Activated CD8-positive, alpha-beta memory T cell treated with anti-CD3 and anti-CD28 coated beads for 48 hours (primary cell): ENCODE data around the gene CDX2.
"Not testable (repeated sequence)": the region's sequence is repeated elsewhere in the genome, so short reads cannot be mapped to it uniquely, and the experiment has no call there.

Source experiments
- DNase-seq, 3 experiments: peaks; one replicate each; pipeline ENCODE4 v3.0.0-alpha.2; 2020; ENCODE audit warnings: low read depth in 2 of 3, low spot score in 2 of 3

The CDX2 gene, protein sequence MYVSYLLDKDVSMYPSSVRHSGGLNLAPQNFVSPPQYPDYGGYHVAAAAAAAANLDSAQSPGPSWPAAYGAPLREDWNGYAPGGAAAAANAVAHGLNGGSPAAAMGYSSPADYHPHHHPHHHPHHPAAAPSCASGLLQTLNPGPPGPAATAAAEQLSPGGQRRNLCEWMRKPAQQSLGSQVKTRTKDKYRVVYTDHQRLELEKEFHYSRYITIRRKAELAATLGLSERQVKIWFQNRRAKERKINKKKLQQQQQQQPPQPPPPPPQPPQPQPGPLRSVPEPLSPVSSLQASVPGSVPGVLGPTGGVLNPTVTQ

DNA sequence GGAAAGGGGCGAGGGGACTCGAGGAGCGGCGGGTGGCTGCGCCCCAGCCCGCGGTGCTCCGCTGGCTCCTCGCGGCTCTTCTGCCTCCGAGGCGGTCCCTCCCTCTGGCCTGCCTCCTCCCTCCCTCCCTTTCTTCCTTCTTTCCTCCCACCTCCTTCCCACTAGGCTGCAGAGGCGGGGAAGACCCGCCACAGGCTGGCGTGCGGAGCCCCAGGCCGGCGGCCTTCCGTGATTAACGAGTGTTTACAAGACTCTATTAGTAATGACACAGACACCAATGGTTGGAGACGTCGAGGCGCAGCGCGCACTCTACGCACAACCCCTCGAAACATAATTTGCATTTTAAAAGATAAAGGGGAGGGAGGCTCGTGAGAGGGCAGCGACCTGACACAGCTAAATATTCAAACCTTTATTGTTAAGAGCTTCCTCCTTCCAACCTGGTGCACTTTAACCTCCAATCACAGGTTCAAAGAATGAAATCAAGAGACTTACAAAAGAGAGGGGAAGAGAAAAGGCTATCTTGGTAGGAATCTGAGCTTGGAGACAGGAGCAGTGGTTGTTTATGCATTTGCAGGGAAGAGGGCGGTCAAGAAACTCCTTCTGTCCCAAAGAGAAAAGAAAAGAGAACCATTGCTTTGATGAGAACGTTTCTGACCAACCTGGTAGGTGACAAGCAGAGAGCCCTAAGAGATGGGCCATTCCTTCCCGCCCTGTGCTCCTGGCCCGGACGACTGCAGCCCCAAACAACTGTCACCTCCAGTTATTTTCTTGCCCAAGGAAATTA, at the start of gene CDX2:
CDX2 (minus strand) TSS at position 234 of the 784 bp plus-strand sequence. CDS start 309 bp downstream, outside the sequence.
- DNase-seq: no peak

DNA sequence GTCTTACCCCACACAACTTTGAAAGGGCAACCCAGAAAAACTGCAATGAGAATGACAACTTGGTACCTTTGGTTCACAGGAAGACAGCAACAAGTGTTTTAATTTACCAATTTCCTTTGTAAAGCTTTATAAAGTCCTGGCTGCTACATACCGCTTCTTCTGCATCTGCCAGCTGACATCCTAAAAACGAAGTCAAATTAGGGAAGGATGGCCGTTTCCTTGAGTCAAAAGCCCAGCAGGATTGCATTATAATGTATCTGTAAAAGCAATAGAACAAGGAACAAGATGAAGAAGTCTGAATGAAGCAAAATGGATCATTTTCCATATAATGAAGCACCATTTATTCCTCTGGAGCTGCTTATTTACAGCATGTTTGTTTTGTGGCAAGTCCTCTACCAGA, 45.2 kb upstream of the CDX2 start:
- DNase-seq: no peak

DNA sequence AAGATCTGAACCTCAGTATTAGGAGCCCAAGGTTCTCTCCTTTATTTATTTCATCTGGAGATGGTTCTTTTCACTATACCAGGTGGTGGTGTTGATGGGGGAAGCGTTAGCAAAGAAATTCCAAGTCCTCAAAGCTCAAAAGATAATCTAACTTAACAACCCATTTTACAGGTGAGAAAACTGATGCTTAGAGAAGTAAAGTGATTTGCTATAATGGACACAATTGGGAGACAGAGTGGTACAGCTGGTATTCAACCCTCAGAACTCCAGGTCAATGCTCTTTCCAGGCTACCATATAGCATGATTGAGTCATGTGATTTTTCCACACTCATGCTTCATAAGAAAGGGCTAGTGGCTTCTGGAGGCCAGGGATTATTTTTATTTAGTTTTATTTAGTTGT, 44.4 kb upstream of the CDX2 start:
- DNase-seq: no peak

DNA sequence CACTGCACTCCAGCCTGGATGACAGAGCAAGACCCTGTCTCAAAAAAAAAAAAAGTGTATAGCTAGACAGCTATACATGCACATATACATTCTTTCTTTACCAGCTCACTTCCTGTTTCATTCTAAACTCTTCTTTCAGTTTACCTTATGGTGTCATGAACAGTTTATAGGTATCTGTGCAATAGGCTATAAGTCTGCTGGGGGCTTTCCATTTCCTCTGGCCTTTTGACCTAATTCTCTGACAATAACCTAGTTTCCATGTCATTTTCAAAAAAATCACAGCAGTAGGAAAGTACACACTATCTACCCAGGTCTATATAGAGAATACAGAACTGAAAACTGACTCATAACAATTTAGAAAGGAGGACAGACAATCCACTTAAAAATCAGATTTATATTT, 43.8 kb upstream of the CDX2 start:
- DNase-seq: no peak

DNA sequence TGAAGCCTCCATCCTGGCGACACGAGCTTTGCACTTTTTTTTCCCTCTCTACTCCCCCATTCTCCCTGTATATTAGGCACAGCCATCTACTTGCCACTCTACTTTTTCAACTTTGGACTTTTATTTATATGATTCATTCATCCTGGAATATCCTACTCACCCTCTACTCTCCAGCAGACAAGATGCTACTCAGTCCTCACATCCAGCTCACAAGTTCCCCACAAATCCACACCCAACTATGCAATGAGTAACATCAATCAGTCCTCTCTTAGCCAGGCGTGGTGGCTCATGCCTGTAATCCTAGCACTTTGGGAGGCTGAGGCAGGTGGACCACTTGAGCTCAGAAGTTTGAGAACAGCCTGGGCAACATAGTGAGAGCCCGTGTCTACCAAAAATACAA, 43.3 kb upstream of the CDX2 start:
- no peak for DNase-seq

DNA sequence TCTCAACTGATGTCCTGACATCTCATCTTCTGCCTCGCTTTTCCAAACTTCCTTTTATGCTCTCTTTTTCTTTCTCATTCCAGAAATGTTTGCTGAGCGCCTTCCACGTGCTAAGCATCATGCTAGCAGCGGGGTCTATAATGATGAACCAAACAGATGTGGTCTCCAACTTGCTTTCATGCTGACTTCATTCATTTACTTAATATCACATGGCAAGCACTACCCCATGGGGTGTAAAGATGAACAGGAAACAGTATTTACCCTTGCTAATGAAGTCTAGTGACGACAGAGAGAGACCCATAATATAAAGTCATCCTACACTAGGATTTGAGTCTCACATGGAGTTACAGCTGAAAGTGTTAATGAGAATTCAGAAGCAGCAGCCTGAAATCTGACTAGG, 40.9 kb upstream of the CDX2 start:
- no peak for DNase-seq

DNA sequence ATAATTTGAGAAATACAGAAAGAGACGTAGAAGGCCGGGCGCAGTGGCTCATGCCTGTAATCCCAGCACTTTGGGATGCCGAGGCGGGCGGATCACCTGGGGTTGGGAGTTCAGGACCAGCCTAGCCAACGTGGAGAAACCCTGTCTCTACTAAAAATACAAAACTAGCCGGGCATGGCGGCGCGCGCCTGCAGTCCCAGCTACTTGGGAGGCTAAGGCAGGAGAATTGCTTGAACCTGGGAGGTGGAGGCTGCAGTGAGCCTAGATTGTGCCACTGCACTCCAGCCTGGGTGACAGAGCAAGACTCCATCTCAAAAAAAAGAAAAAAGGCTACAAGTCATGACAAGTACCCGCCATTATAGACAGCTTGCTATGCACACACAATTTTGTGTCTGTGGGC, 35.9 kb upstream of the CDX2 start:
- not testable (repeated sequence) for DNase-seq

DNA sequence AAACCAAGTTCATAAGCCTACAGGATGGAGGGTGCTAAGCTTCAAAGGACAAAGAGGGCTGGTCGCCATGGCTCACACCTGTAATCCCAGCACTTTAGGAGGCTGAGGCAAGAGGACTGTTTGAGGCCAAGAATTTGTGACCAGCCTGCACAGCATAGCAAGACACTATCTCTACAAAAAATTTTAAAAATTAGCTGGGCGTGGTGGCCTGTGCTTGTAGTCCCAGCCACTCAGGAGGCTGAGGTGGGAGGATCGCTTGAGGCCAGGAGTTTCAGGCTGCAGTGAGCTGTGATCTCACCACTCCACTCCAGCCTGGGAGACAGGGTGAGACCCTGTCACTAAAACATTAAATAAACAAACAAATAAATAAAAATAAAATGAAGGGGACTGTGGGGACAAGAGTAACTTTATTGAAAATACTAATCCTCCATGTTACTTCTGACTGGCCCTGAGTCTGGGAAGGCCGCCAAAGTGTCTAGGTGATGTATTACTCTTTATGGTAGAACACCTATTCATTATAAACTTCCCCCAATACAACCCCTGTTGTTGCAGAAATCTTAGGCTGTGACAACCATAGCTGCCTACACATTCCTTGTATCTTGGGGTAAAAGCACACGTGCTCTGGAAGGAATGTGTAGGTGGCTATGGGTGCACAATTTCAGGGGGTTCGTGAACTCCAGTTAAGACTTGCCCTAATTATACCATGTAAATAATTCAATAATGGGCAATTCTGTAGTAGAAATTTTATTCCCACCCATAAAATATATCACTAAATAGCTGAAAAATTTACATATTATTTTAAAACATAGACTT, 34.0 kb upstream of the CDX2 start:
- no peak for DNase-seq

DNA sequence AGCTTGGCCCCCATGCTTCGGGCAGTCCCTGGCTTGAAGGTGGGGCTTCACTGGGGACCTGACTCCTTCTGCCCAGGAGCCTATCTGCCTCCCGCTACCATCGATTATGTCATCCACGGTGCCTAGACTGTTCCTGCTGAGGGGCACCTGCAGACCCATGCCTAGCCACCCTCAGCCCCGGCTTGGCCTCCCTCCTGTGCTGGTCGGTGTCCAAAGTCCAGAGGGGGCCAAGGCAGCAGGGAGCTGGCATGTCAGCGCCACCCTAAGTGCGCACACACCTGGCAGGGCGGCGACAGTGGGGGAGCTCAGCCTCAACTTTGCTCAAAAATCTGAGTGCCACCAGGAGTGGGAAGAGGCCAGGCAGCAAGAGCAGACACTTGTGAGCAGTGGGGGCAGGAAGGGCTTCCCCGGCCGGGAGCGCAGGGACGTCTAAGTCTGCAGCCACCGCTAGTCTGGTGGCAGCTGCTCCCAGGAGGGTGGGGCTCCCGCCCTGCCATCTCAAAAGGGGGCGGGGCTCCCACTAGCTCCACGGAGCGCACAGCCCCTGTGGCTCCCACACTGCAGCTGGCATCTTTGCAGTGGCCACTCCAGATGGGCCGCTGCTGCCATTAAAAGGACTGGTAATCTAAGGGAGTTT, 32.8 kb upstream of the CDX2 start:
- DNase-seq: no peak

DNA sequence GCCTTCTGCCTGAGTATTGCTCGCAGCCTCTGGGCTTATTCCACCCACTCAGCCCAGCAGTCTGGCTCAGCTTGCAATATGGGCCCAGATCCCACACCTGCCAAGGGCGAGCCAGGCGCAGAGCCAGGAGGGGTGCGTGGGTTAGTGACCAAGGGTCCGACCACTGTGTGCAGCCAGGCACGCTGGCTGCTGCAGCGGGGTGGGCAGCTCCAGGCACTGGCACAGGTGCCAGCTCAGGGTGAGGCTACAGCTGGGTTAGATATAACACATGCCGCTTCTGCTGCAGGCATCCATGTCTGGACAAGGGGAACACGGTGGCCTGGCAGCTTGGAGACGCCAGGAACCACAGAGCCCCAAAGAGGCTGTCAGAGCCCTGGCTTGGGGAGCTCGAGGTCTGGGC, 31.9 kb upstream of the CDX2 start:
- DNase-seq: no peak

DNA sequence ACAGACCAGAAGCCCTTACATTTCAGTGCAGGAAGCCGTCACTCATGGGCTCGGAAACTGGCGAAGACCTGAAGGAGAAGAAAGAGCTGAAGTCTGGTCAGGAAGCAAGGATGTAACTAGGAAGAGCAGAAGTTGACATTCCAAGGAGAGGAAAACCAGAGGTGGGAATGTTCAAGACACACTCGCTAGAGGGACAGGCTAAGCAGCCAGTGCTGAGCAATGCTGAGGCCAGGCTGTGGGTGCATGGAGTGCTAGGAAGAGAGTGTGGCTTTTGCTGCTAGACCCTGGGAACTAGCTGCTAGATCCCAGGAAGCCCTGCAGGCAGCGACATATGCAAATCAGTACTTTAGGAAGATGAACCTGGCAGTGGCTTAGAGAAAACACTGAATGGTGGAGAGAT, 31.5 kb upstream of the CDX2 start:
- DNase-seq: no peak

DNA sequence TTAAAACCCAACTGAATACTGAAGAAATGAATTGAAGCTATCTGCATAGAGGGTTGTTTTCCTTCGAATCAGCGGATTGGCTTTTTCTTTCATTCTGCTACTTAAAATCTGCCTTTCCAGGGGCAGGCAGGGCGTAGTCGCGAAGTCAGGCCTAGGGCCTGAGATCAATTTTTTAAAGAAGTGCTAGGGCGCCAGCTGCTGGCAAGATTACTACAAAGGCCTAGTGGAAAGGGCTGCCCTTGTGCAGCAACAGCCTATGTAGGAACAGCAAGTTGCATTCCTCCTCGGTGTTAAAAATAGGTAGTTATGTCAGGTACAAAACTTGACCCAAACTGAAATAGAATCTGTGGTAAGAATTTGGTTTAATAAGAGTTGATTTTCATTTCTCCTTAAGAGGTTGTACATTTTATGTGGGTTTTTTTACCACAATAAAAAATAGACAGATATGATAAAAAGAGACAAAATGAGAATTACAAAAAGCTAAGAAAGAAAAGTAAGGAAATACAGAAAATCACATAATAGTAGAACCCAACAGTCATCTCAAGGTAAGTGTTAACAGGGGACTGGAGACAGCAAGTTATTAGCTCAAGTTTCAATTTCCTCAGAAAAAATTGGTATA, 28.9 kb upstream of the CDX2 start:
- DNase-seq: no peak

DNA sequence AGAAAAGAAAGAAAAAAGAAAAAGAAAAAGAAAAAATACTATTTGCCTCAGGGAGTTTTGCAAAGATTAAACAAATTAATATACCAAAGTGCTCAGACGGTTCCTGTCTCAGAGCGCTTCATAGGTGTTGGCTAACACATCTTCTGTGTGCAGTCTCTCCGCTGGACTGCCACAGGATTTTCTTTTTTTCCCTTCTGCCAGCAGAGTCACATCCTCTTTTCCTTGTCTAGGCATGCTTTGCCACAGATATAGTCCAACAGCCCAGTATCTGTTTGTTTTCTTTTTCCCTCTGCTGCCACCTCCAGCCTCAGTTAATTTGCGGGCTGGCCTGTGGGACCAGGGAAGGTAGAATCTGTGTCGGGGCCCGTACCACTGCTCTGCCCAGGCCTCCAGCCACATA, 22.8 kb upstream of the CDX2 start:
- no peak for DNase-seq

DNA sequence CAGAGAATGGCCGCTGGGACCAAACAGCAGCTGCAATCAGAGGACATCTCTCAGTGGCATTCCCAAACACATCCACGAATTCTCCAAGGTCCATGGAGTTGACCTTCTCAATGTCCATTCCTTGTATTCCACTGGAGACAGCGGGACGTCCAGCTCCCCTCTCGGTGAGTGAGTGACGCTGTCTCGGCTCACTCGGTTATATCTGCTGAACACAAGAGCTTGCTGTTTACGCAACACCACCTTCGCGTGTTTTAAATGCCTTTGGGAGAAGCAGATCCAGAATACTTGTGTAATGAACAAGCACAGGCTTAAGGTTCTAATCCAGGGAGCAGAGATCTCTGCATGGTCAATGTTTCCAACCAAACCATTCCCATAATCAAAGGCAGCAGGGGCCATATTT, 19.4 kb upstream of the CDX2 start, which contains the start of gene URAD:
URAD (minus strand) TSS at position 174 of the 400 bp plus-strand sequence; CDS start at position 118, 56 bp downstream.
- DNase-seq: no peak

DNA sequence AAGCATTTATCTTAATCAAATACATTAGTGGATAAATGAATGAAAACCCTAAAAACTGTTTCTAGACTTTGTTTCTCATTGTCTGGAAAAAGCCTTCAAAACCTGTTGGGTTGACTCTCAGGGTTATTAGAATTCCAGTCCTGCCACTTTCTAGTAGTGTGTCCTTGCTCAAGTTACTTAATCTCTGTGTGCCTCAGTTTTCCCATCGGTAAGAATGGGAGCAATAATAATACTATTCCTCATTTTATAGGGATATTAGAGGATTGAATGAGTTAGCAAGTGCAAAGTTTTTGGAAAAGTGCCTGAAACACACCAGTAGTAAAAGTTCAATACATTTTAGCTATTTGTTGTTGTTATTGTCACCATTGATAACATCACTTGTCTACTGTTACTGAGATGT, 16.5 kb upstream of the CDX2 start:
- DNase-seq: no peak

DNA sequence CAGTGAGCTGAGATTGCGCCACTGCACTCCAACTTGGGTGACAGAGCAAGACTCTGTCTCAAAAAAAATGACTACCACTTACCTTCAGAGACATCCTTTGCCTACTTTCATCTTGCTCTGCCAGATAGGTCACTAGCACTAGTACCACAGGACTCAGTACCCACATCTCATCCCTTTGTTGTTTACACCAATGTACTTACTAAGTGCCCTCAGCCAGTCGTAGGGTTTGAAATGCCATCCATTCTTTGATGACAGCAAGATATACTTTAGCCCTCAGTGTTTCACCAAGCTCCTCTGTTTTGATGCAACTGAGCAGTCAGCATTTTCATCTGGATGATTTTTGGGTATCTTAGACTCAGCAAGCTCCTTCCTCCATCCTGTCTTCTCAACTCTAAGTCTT, 13.2 kb upstream of the CDX2 start:
- no peak for DNase-seq

DNA sequence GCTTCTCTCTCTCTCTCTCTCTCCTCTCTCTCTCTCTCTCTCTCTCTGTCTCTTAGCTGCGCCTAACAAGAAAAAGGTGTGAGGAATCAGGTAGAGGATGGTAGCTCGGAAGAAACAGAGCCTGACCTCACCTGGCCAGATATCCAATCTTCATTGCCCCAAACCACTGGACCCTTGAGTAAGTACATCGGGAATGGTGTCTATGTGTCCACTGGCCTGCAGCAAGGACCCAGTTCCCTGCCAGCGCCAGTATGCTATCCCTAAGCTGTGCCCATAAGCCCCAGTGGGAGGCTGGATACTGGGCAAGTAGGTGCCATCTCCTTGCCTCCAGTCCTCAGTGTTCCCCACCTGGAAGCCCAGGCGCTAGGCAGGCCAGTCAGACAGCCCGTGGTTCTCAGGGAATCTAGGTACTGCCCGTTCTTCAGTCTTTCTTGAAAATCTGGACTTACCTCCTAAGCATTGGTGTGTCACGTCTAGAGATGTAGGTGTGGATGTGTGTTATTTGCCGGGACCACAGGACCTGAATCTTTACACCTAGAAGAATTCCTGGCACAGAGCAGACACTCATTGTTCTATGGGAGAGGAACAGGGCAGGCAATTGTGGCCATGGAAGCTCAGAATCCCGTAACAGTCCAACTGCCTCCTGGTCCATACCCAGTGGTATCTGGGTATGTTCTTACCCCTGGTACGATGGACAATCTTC, 12.0 kb upstream of the CDX2 start:
- no peak for DNase-seq

DNA sequence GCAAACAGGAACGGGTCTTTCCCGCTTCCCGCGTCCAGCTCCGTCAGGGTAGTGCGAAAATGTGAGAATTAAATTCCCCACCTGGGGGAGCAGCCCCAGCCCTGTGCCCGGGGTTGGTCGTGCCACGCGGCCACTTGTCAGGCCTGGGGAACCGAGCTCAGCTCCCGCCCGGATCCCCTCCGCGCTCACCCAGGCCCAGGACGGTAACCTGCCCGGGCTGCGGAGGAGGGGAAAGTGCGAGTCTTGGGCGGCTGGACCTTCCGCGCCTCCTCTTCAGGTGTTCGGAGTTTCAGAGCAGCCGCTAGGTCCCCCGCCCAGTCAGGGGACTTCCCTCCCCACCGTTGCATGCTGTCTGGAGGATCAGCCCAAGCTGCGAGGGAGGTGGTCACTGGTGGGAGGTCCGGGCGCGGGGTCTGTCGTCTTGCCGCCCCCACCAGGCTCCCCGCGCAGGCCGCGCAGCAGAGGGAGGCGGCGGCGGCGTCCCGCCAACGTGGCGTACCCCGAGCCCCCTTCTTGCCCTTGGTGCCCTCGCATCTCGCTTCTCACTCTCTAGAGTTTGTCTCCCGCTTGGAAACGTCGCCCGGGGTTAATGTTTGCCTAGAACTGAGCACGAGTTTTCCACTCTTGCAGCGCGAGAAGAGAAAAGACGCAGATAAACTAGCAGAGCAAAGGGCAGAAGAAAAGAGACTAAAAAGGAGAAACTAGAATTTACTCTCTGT, 11.3 kb upstream of the CDX2 start:
- no peak for DNase-seq

DNA sequence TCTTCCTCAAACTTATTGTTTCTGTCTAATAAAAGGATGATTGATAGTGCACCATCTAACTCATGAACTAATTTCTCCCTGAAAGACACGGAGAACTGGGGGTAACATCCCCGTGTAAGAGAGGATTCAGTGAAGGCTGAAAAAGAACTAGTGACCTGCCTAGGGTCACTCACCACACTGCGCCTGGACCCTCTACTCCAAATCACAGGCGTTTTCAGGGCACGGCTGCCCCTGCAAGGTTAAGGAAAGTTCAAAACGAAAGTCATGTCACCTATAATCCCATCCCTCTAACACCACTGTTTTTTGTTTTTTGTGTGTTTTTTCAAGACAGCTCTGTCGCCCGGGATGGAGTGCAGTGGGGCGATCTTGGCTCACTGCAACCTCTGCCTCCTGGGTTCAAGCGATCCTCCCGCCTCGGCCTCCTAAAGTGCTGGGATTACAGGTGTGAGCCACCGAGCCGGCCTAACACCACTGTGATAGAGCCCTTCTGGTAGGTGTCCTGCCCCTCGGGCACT, 10.7 kb upstream of the CDX2 start:
- no peak for DNase-seq
